ENCODE measurements around the gene GPR137B.
A peak's percentile ranks its signal among the peaks of the same experiment; 100 is the strongest.

Gene GPR137B, protein sequence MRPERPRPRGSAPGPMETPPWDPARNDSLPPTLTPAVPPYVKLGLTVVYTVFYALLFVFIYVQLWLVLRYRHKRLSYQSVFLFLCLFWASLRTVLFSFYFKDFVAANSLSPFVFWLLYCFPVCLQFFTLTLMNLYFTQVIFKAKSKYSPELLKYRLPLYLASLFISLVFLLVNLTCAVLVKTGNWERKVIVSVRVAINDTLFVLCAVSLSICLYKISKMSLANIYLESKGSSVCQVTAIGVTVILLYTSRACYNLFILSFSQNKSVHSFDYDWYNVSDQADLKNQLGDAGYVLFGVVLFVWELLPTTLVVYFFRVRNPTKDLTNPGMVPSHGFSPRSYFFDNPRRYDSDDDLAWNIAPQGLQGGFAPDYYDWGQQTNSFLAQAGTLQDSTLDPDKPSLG

GRCh38 chr1:236142253-236143103, at the start of gene GPR137B:
Gene GPR137B (plus strand): TSS chr1:236142539. CDS start chr1:236142623, 84 bp downstream.
- peak; percentile 53 for DNase-seq (ENCODE audit: low spot score)

DNA sequence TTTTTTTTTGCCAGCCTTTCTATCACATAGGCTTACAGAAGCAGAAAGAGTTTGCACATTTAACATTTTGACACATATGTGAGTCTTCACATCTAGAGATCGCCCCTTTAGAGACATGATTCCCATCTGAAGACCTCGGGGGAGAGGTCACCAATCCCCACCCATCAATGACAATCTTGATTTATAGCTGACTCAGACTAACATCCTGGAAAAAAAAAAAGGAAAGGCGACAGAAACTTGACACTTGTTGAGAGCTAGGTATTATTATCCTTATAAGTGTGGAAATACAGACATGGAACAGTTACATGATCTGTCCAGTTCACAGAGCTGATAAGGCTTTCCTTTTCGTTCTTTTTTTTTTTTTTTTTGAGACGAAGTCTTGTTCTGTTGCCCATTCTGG, 49.4 kb upstream of the GPR137B start:
- no peak for DNase-seq (ENCODE audit: low spot score)

- DNase-seq (ENCODE audit: low spot score), result no peak
Measured at GRCh38 chr1:236095705-236096520, 46.4 kb upstream of the GPR137B start.

GRCh38 chr1:236096660-236097482, 45.5 kb upstream of the GPR137B start:
- DNase-seq (ENCODE audit: low spot score), result peak; percentile 40

DNA sequence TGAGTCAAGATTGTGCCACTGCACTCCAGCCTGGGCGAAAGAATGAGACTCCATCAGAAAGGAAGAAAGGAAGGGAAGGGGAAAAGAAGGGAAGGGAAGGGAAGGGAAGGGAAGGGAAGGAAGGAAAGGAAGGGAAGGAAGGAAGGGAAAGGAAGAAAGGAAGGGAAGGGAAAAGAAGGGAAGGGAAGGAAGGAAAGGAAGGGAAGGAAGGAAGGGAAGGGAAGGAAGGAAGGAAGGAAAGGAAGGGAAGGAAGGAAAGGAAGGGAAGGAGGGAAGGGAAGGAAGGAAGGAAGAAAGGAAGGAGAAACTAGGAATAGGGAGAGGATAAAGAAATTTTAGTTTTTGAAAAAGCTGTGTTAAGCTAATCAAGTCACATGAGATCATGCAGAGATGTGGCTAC, 44.1 kb upstream of the GPR137B start:
- DNase-seq (ENCODE audit: low spot score), result no peak

- DNase-seq (ENCODE audit: low spot score), result no peak
Measured at GRCh38 chr1:236099355-236099974, 42.9 kb upstream of the GPR137B start.

DNA sequence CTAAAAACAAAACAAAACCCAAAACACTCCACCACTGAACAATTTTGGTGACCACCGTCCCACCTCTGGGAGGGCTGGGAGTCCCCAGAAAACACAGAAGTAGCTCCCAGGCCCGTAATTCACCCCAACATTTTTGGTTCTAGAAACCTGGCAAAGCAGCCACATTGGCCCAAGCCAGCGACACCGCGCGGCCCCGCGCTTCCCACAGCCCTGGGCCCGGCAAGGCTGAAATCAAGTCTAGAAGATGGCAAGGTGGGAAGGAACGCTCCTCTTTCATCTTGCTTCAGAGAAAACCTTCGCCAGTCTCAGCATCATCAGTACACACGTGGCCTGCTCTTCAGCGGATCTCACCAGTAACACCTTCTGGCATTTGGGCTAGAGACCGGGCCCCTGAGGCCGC, 41.5 kb upstream of the GPR137B start:
- no peak for DNase-seq (ENCODE audit: low spot score)

GRCh38 chr1:236101233-236102200, 40.8 kb upstream of the GPR137B start:
- no peak for DNase-seq (ENCODE audit: low spot score)

DNA sequence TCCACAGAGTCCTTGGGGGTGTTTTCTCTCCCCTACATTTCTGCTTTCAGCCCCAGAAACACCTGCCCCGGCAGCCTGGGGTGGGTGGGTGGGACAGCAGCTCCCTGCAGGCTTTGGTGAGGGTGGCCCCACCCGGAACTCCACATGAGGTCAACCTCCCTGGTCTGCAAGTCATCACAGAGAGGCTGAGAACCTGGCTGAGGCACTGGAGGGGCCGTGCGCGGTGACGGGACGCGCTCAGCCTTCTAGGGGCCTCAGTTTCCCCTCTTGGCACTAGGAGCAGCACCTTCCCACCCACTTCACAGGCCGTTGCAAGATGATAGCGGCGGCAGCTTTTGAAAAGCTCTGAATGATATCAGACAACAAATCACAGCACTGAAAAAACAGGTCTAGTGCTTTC, 39.7 kb upstream of the GPR137B start:
- DNase-seq (ENCODE audit: low spot score), result no peak

- no peak for DNase-seq (ENCODE audit: low spot score)
Measured at GRCh38 chr1:236103059-236103458, 39.3 kb upstream of the GPR137B start.

GRCh38 chr1:236103646-236104218, 38.6 kb upstream of the GPR137B start:
- DNase-seq (ENCODE audit: low spot score), result peak; percentile 64

DNA sequence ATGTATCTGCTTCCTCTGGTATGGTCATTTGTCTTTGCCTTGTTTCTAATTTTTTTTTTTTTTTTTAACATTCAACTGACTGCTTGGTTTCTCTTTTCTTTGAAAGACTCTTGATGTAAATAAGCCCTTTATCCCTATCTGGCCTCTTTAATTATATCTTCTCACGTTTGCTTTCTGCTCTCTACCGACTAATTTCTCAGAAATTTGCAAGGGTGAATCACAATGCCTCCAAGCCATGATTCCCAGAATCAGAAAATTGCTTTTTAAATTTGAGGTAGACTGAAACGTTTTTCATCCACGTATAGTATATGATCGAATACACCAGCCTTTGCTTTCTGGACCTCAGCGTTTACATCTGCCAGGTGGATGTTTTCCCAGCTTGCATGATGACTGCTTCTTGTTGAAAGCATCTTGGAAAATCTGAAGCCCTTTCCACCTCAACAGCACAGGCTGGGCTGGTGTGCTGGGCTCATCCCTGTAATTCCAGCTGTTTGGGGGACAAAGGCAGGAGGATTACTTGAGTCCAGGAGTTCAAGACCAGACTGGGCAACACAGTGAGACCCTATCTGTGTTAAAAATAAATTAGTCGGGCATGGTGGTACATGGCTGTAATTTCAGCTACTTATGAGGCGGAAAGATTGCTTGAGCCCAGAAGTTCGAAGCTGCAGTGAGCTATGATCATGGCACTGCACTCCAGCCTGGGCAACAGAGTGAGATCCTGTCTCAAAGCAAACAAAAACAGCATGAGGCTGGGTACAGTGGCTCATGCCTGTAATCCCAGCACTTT, 35.0 kb upstream of the GPR137B start:
- no peak for DNase-seq (ENCODE audit: low spot score)

DNA sequence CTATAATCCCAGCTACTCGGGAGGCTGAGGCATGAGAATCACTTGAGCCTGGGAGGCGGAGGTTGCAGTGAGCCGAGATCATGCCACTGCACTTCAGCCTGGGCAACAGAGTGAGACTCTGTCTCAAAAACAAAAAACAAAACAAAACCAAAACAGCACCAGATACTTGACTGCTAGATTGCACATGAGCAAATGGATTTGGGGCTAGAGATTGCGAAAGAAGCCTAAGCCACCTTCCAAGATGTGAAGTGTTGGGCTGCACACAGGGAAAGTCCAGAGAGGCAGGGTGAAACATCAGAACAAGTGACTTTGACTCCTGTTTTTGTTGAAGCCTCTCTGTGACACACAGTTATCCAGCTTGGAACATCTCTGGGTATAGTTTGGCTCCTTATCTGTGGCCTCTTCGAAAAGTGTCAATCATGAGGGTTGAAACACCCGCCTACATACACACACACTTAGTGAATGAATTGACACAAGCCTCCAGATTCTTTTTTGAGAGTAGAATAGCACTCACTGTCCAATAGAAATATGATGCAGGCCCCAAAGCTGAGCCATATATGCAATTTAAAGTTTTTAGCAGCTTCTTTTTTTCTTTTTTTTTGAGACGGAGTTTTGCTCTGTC, 34.2 kb upstream of the GPR137B start:
- no peak for DNase-seq (ENCODE audit: low spot score)

DNA sequence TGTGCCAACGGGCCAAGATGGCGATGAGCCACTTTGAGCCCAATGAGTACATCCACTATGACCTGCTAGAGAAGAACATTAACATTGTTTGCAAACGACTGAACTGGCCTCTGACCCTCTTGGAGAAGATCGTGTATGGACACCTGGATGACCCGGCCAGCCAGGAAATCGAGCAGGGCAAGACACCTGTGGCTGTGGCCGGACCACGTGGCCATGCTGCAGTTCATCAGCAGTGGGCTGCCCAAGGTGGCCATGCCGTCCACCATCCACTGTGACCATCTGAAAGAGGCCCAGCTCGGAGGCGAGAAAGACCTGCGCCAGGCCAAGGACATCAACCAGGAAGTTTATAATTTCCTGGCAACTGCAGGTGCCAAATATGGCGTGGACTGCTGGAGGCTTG, 32.2 kb upstream of the GPR137B start:
- DNase-seq (ENCODE audit: low spot score), result no peak

DNA sequence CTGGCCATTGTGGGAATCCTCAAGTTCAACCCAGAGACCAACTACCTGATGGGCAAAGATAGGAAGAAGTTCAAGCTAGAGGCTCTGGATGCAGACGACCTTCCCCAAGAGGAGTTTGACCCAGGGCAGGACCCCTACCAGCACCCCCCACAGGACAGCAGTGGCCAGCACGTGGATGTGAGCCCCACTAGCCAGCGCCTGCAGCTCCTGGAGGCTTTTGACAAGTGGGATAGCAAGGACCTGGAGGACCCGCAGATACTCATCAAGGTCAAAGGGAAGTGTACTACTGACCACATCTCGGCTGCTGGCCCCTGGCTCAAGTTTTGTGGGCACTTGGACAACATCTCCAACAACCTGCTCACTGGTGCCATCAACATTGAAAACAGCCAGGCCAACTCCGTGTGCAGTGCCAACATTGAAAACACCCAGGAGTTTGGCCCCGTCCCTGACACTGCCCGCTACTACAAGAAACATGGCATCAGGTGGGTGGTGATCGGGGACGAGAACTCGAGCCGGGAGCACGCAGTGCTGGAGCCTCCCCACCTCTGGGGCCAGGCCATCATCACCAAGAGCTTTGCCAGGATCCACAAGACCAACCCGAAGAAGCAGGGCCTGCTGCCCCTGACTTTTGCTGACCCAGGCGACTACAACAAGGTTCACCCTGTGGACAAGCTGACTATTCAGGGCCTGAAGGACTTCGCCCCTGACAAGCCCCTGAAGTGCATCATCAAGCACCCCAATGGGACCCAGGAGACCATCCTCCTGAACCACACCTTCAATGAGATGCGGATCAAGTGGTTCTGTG, 30.6 kb upstream of the GPR137B start:
- DNase-seq (ENCODE audit: low spot score), result no peak

GRCh38 chr1:236112332-236112627, 30.1 kb upstream of the GPR137B start:
- DNase-seq (ENCODE audit: low spot score), result no peak

DNA sequence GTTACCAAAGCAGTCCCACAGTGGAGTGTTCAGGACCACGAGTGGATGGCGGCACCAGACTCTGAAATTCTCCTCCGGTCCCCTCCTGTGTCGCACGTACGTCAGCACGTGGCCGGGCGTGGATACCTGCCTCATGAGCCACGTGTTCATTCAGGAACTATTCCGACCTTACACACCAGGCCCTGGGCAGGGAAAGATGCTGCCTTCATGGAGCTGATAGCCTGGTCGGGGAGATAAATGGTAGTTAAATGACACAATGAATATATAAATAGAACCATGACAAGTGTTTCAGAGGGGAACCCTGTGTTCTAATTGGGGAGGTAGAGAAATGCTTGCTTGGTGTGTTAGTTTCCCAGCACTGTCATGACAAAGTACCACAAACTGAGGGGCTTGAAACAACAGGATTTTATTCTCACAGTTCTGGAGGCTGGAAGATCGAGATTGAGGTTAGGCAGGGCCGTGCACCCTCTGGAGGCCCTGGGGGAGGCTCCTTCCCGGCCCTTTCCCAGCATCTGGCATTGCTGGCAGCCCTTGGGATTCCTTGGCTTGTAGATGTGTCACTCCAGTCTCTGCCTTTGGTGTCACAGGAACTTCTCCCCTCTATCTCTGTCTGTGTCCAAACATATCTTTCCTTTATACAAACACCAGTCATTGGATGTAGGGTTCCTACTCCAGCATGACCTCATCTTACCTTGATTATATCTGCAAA, 28.9 kb upstream of the GPR137B start:
- DNase-seq (ENCODE audit: low spot score), result no peak

All from pons (tissue), 1 donor.